Common myeloid progenitor, CD34-positive (primary cell): ENCODE data around the gene CYP2S1.
A peak's percentile ranks its signal among the peaks of the same experiment; 100 is the strongest.
"Not testable (repeated sequence)": the region's sequence is repeated elsewhere in the genome, so short reads cannot be mapped to it uniquely, and the experiment has no call there.

ENCODE experiments used
- CTCF ChIA-PET: fragments of 350-600 bp; sonication (Branson Sonifier 250); formaldehyde crosslinking; loops from one replicate; lab custom pipeline; 2021; ENCODE audit warnings: antibody characterized with exemption; lab: Charles Lee
- POLR2A ChIA-PET: fragments of 350-600 bp; sonication (Branson Sonifier 250); formaldehyde crosslinking; loops from one replicate; lab custom pipeline; 2021; ENCODE audit warnings: antibody characterized with exemption; lab: Charles Lee
- DNase-seq, 3 donors: peaks; one replicate each; pipeline versions ENCODE4 v3.0.0 to v3.0.0-alpha.2; 2013
- H3K27ac ChIP-seq, 2 experiments: 1 replicate in 1 of 2; 2 replicates in 1 of 2; pipeline ENCODE4 v1.7.0; 2013; ENCODE audit warnings: inconsistent platforms in 2 of 2, low read length in 2 of 2, mild to moderate bottlenecking in 2 of 2, low read depth in 1 of 2, moderate library complexity in 1 of 2; ENCODE audit not compliant: severe bottlenecking in 2 of 2, insufficient read depth in 1 of 2, poor library complexity in 1 of 2
- H3K27me3 ChIP-seq, 5 experiments: replicated peaks in 2 of 5; 1 replicate in 3 of 5; 2 replicates in 2 of 5; pipeline versions ENCODE4 v1.6.1 to v1.7.0; 2013; ENCODE audit warnings: low read length in 4 of 5, mild to moderate bottlenecking in 2 of 5, moderate library complexity in 2 of 5, inconsistent platforms in 1 of 5; ENCODE audit not compliant: insufficient read depth in 5 of 5, control insufficient read depth in 4 of 5
- H3K36me3 ChIP-seq, 4 experiments: 1 replicate in 2 of 4; 2 replicates in 2 of 4; pipeline versions ENCODE4 v1.6.1 to v1.7.0; 2013; ENCODE audit warnings: low read length in 3 of 4, control low read depth in 1 of 4, mild to moderate bottlenecking in 1 of 4; ENCODE audit not compliant: control insufficient read depth in 4 of 4, insufficient read depth in 4 of 4
- H3K4me1 ChIP-seq, 4 experiments: 1 replicate in 3 of 4; 2 replicates in 1 of 4; pipeline versions ENCODE4 v1.6.1 to v1.7.1; 2013; ENCODE audit warnings: low read length in 3 of 4, mild to moderate bottlenecking in 3 of 4, control low read depth in 1 of 4, inconsistent platforms in 1 of 4, moderate library complexity in 1 of 4; ENCODE audit not compliant: control insufficient read depth in 4 of 4, insufficient read depth in 4 of 4; ENCODE audit errors: control extremely low read depth in 1 of 4
- H3K4me3 ChIP-seq, 7 experiments: 1 replicate in 4 of 7; 2 replicates in 3 of 7; pipeline versions ENCODE4 v1.5.1 to v1.7.0; 2013; ENCODE audit warnings: mild to moderate bottlenecking in 7 of 7, low read length in 6 of 7, moderate library complexity in 6 of 7, inconsistent platforms in 2 of 7, low read depth in 2 of 7, control low read depth in 1 of 7; ENCODE audit not compliant: insufficient read depth in 4 of 7, control insufficient read depth in 1 of 7; ENCODE audit errors: extremely low read depth in 1 of 7
- H3K9me3 ChIP-seq, 5 experiments: 1 replicate in 4 of 5; 2 replicates in 1 of 5; pipeline versions ENCODE4 v1.6.1 to v1.7.1; 2013; ENCODE audit warnings: low read length in 4 of 5, mild to moderate bottlenecking in 2 of 5, inconsistent platforms in 1 of 5, low read depth in 1 of 5, moderate library complexity in 1 of 5; ENCODE audit not compliant: control insufficient read depth in 4 of 5, insufficient read depth in 2 of 5; ENCODE audit errors: control extremely low read depth in 1 of 5
- WGBS: methylation state at CpG from one replicate; pipeline ENCODE4 v1.1.5; 2013; ENCODE audit not compliant: insufficient coverage; 5-methylcytosine and 5-hydroxymethylcytosine counted together

CYP2S1 gene

GRCh38 chr19:41226874-41227390 lies 33.9 kb downstream of the CYP2S1 start:
- peak in 2 of 3 donors; percentile 32 to 34 for DNase-seq
- peaks cover 0 to 22% (median 19%) of the 10 kb centered on the region in 4 experiments for H3K4me1 ChIP-seq
- H3K4me3 ChIP-seq: peak overlapping the region; percentile 30 to 80 (median 65)
- H3K36me3 ChIP-seq: no peaks in the 10 kb centered on the region
- WGBS: 100% methylated on average over 1 of the region's 9 CpGs
- ChIA-PET POLR2A (no interaction called here), CTCF (interaction anchor here (1.2 to 1.5 kb wide), 3 partner anchors 22 to 36 kb away, joined by 3 to 4 read pairs (median 4); no protein-coding TSS in a partner anchor)
- peak overlapping the region in 1 of 2 experiments; percentile 12 for H3K27ac ChIP-seq
- H3K27me3 ChIP-seq: no peaks in the 10 kb centered on the region
- H3K9me3 ChIP-seq: no peaks in the 10 kb centered on the region

- no peaks in the 10 kb centered on the region for H3K36me3 ChIP-seq
- H3K27ac ChIP-seq: no peak overlapping the region
- CTCF ChIA-PET: interaction anchor here (1.0 to 1.2 kb wide), 3 partner anchors 20 to 79 kb away, joined by 3 to 4 read pairs (median 3); no protein-coding TSS in a partner anchor
- H3K4me3 ChIP-seq: no peak overlapping the region
- no peak for DNase-seq
- H3K4me1 ChIP-seq: peaks cover 0 to 26% (median 19%) of the 10 kb centered on the region in 4 experiments
- WGBS: 50% methylated on average over 2 of the region's 3 CpGs
- POLR2A ChIA-PET: interaction anchor here (0.7 kb wide), 1 partner anchor 28 kb away, joined by 3 read pairs; no protein-coding TSS in a partner anchor
- no peaks in the 10 kb centered on the region for H3K9me3 ChIP-seq
- no peaks in the 10 kb centered on the region for H3K27me3 ChIP-seq
These were observed 35.5 kb downstream of the CYP2S1 start for GRCh38 chr19:41228486-41228885.

DNA sequence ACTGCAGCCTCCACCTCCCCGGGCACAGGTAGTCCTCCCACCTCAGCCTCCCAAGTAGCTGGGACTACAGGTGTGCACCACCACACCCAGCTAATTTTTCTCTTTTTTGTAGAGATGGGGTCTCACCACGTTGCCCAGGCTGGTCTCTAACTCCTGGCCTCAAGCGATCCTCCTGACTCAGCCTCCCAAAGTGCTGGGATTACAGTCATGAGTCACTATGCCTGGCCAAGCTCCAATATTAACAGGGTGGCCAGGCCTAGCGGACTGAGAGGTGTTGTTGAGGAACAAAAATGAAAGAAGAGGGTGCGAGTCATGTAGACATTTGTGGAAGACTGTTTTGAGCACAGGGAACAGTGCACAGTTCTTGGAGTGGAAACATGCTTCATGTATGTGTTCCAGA lies 36.3 kb downstream of the CYP2S1 start:
- H3K4me3 ChIP-seq, POLR2A ChIA-PET, H3K27ac ChIP-seq, H3K27me3 ChIP-seq, H3K36me3 ChIP-seq, DNase-seq, H3K9me3 ChIP-seq: not testable (repeated sequence)
- CTCF ChIA-PET: interaction anchor here (1.0 to 1.2 kb wide), 2 partner anchors 19 to 79 kb away, joined by 3 to 4 read pairs; no protein-coding TSS in a partner anchor
- H3K4me1 ChIP-seq: peaks cover 0 to 33% (median 21%) of the 10 kb centered on the region in 4 experiments
- WGBS: 100% methylated on average over 5 of the region's 5 CpGs

GRCh38 chr19:41230067-41230857 lies 37.2 kb downstream of the CYP2S1 start:
- WGBS: 100% methylated on average over 2 of the region's 3 CpGs
- POLR2A ChIA-PET: no interaction called here
- CTCF ChIA-PET: no interaction called here
- H3K27me3 ChIP-seq: no peaks in the 10 kb centered on the region
- DNase-seq: no peak
- H3K4me1 ChIP-seq: peaks cover 0 to 33% (median 21%) of the 10 kb centered on the region in 4 experiments
- no peak overlapping the region for H3K27ac ChIP-seq
- no peaks in the 10 kb centered on the region for H3K36me3 ChIP-seq
- H3K9me3 ChIP-seq: no peaks in the 10 kb centered on the region
- H3K4me3 ChIP-seq: no peak overlapping the region

GRCh38 chr19:41232686-41233085 lies 39.7 kb downstream of the CYP2S1 start:
- Histone ChIP-seq H3K27me3 (no peaks in the 10 kb centered on the region), H3K4me1 (peaks cover 0 to 12% (median 5%) of the 10 kb centered on the region in 4 experiments), H3K36me3 (no peaks in the 10 kb centered on the region), H3K4me3 (no peak overlapping the region), H3K27ac (no peak overlapping the region), H3K9me3 (no peaks in the 10 kb centered on the region)
- ChIA-PET POLR2A (no interaction called here), CTCF (no interaction called here)
- DNase-seq: no peak
- 87% methylated on average over 5 of the region's 8 CpGs for WGBS

DNA sequence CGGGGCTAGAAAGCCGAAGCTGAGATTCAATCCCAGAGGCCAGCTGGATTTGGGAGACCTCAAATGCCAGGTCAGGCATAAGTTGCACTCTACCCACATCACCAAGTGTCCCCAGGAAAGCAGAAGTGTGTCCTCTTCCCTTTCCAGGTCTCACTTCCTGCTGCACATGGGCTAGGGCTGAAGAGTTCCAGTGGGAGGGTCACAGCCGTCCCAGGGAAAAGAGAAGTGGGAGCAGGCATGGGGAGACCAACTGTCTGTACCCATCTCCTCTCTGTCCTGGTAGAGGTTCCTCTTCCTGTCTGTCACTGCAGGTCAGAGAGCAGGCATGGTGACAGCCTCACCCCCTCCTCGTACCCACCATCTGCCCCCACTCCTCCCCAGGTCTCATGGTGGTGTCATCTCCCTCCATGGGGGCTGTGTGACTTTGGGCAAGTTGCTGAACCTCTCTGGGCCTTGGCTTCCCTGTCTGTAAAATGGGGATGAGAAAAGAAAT lies 40.8 kb downstream of the CYP2S1 start:
- Histone ChIP-seq H3K36me3 (no peaks in the 10 kb centered on the region), H3K4me1 (peaks cover 0 to 12% (median 7%) of the 10 kb centered on the region in 4 experiments), H3K9me3 (no peaks in the 10 kb centered on the region), H3K27ac (no peak overlapping the region), H3K4me3 (no peak overlapping the region), H3K27me3 (no peaks in the 10 kb centered on the region)
- CTCF ChIA-PET: interaction anchor here (1.0 to 1.1 kb wide), 2 partner anchors 10 to 30 kb away, joined by 3 to 4 read pairs; no protein-coding TSS in a partner anchor
- POLR2A ChIA-PET: no interaction called here
- WGBS: 73% methylated on average over 3 of the region's 4 CpGs
- DNase-seq: peak in 2 of 3 donors; percentile 43 to 55
